Motor neuron (in vitro differentiated cells): Measurements from ENCODE around the gene RPS5. TPM values are rescaled to one million over a fixed set of nuclear protein-coding genes. Genes with fewer than 3 reads are reported as not detected.

ENCODE experiments used
- ATAC-seq, 8 experiments: fragments of 200-7000 bp; cut with Tn5 transposase; replicated peaks in 6 of 8; 2 replicates each; pipeline ENCODE4 v1.8.0; 2021; ENCODE audit warnings: mild to moderate bottlenecking in 8 of 8, moderate library complexity in 8 of 8
- H3K27ac ChIP-seq, 2 donors: fragments of 250-450 bp; sonication (Bioruptor Pico); 2 replicates each; pipeline ENCODE4 v1.9.0; 2021; ENCODE audit warnings: antibody characterized with exemption in 2 of 2, mild to moderate bottlenecking in 2 of 2, moderate library complexity in 1 of 2
- H3K4me1 ChIP-seq, 2 donors: fragments of 250-450 bp; sonication (Bioruptor Pico); replicated peaks in 1 of 2; 2 replicates each; pipeline ENCODE4 v1.6.1; 2021; ENCODE audit warnings: antibody characterized with exemption in 2 of 2, mild to moderate bottlenecking in 2 of 2, moderate library complexity in 1 of 2
- H3K4me3 ChIP-seq, 5 donors: fragments of 250-450 bp; sonication (Bioruptor Pico); 2 replicates each; pipeline ENCODE4 v1.9.0; 2021; ENCODE audit warnings: antibody characterized with exemption in 5 of 5, mild to moderate bottlenecking in 5 of 5, moderate library complexity in 4 of 5
- WGBS, 10 experiments: fragments of 450-650 bp; shearing (Covaris generic); methylation state at CpG; one replicate each; pipeline ENCODE4 v1.0.0; 2022; 5-methylcytosine and 5-hydroxymethylcytosine counted together
- in situ Hi-C, 9 experiments: fragments of 400-800 bp; cut with MboI; loops; one replicate each; pipeline ENCODE4 v1.15.0; 2021; ENCODE audit warnings: low sequenced_read_pairs in 9 of 9, low pct_unique_long_range_greater_than_20kb in 2 of 9; ENCODE audit not compliant: unreplicated experiment in 9 of 9
- total RNA-seq, 8 experiments: library from RNA; unstranded; fragments of 300-600 nt; gene quantifications; 2 replicates each; pipeline versions ENCODE4 v1.2.3 to v1.2.4, GENCODE V29; 2022

RPS5 gene
- total RNA-seq, 8 experiments from 2014 or later, result 1,054 to 2,751 (median 1,702) TPM

GRCh38 chr19:58382997-58383603, 4.0 kb upstream of the RPS5 start:
- 92 to 100% methylated on average over 2 of the region's 6 CpGs; no CpG with 5 or more reads in 8 of the 10 experiments for WGBS, 10 experiments
- no peak overlapping the region for H3K4me3 ChIP-seq
- in situ Hi-C loops, result no loop called here
- H3K27ac ChIP-seq, result no peak overlapping the region
- H3K4me1 ChIP-seq, result peaks cover 20 to 25% of the 10 kb centered on the region in 2 donors
- no peak for ATAC-seq

GRCh38 chr19:58385313-58385890, 1.7 kb upstream of the RPS5 start:
- WGBS, 10 experiments, result 87% methylated on average over 3 of the region's 9 CpGs; no CpG with 5 or more reads in 9 of the 10 experiments
- H3K4me1 ChIP-seq, result peaks cover 18 to 19% of the 10 kb centered on the region in 2 donors
- in situ Hi-C loops, result no loop called here

GRCh38 chr19:58385891-58386575, 1.0 kb upstream of the RPS5 start:
- in situ Hi-C loops, result no loop called here
- WGBS, 10 experiments, result 5% methylated on average over 11 of the region's 36 CpGs; no CpG with 5 or more reads in 9 of the 10 experiments
- Histone ChIP-seq H3K27ac (peak overlapping the region; percentile 98 to 99), H3K4me3 (peak overlapping the region; percentile 57 to 84 (median 65)), H3K4me1 (peaks cover 18 to 19% of the 10 kb centered on the region in 2 donors)
- peak in 7 of 8 experiments; percentile 5 to 22 (median 13) for ATAC-seq

More at GRCh38 chr19:58385313-58385890, 1.7 kb upstream of the RPS5 start:
- ATAC-seq, result no peak
- Histone ChIP-seq H3K27ac (peak overlapping the region; percentile 98 to 99), H3K4me3 (peak overlapping the region; percentile 57 to 84 (median 65))

- Histone ChIP-seq H3K27ac (peak overlapping the region; percentile 98 to 99), H3K4me3 (peak overlapping the region; percentile 57 to 84 (median 65)), H3K4me1 (peaks cover 16 to 18% of the 10 kb centered on the region in 2 donors)
- in situ Hi-C loops, result no loop called here
- ATAC-seq, result peak in 2 of 8 experiments; percentile 0 to 3
- 0 to 21% (median 6%) methylated on average over 1 to 25 of the region's 39 CpGs for WGBS, 10 experiments
Observed at GRCh38 chr19:58387338-58388174, 487 bp downstream of the RPS5 start.

GRCh38 chr19:58388175-58388526, 1.1 kb downstream of the RPS5 start:
- 43 to 100% (median 90%) methylated on average over 1 to 3 of the region's 3 CpGs; no CpG with 5 or more reads in 4 of the 10 experiments for WGBS, 10 experiments
- Histone ChIP-seq H3K4me3 (peak overlapping the region; percentile 57 to 84 (median 65)), H3K27ac (no peak overlapping the region), H3K4me1 (peaks cover 16 to 18% of the 10 kb centered on the region in 2 donors)
- ATAC-seq, result no peak
- in situ Hi-C loops, result no loop called here

GRCh38 chr19:58392945-58393724, 6.1 kb downstream of the RPS5 start:
- peaks cover 5% of the 10 kb centered on the region in 2 donors for H3K4me1 ChIP-seq
- H3K4me3 ChIP-seq, result no peak overlapping the region
- no peak for ATAC-seq
- H3K27ac ChIP-seq, result no peak overlapping the region
- 88 to 100% (median 94%) methylated on average over 1 to 23 of the region's 26 CpGs; no CpG with 5 or more reads in 2 of the 10 experiments for whole genome bisulfite sequencing, 10 experiments
- in situ Hi-C loops, result no loop called here

- Histone ChIP-seq H3K27ac (no peak overlapping the region), H3K4me3 (no peak overlapping the region), H3K4me1 (peaks cover 0 to 3% of the 10 kb centered on the region in 2 donors)
- ATAC-seq, result no peak
- 86 to 100% (median 93%) methylated on average over 2 to 4 of the region's 4 CpGs; no CpG with 5 or more reads in 3 of the 10 experiments for WGBS, 10 experiments
- in situ Hi-C loops, result no loop called here
Observed at GRCh38 chr19:58393725-58394033, 6.6 kb downstream of the RPS5 start.

- 58 to 100% (median 80%) methylated on average over 1 to 2 of the region's 3 CpGs; no CpG with 5 or more reads in 6 of the 10 experiments for WGBS, 10 experiments
- ATAC-seq, result peak in 5 of 8 experiments; percentile 2 to 10 (median 3)
- H3K27ac ChIP-seq, result no peak overlapping the region
Observed at GRCh38 chr19:58394821-58395219, 7.8 kb downstream of the RPS5 start.

GRCh38 chr19:58395220-58395978, 8.3 kb downstream of the RPS5 start, which contains the start of gene RNF225:
Gene RNF225, plus strand, starts transcription at chr19:58395656. Its CDS starts 434 bp downstream, at chr19:58396090.
- H3K27ac ChIP-seq, result no peak within 1 kb of the TSS
- 0 to 95% (median 33%) methylated on average over 1 to 3 of the region's 21 CpGs; no CpG with 5 or more reads in 5 of the 10 experiments for WGBS, 10 experiments
- peak within 1 kb of the TSS in 1 of 5 donors; percentile 15 for H3K4me3 ChIP-seq

More at GRCh38 chr19:58394821-58395219, 7.8 kb downstream of the RPS5 start:
- peaks cover 0 to 3% of the 10 kb centered on the region in 2 donors for H3K4me1 ChIP-seq
- in situ Hi-C loops, result no loop called here
- H3K4me3 ChIP-seq, result no peak overlapping the region

GRCh38 chr19:58395979-58396627, 9.0 kb downstream of the RPS5 start:
- WGBS, 10 experiments, result 40% methylated on average over 1 to 2 of the region's 75 CpGs; no CpG with 5 or more reads in 8 of the 10 experiments
- H3K4me1 ChIP-seq, result peaks cover 5 to 8% of the 10 kb centered on the region in 2 donors
- ATAC-seq, result peak in 7 of 8 experiments; percentile 19 to 47 (median 26)
- in situ Hi-C loops, result no loop called here
- H3K27ac ChIP-seq, result no peak overlapping the region
- H3K4me3 ChIP-seq, result peak overlapping the region in 1 of 5 donors; percentile 15

More at GRCh38 chr19:58395220-58395978, 8.3 kb downstream of the RPS5 start, which contains the start of gene RNF225:
- ATAC-seq, result peak; percentile 9 to 40 (median 24)
- in situ Hi-C loops, result no loop called here
- peaks cover 4 to 7% of the 10 kb centered on the region in 2 donors for H3K4me1 ChIP-seq
